NK-92 treated with Interleukin-12 subunit alpha and Interleukin-12 subunit beta, amount 100 ng/mL, for 24 hours (cell line): Measurements from ENCODE around the gene TMEM59.
A peak's percentile ranks its signal among the peaks of the same experiment; 100 is the strongest.
"Not testable (repeated sequence)": the region's sequence is repeated elsewhere in the genome, so short reads cannot be mapped to it uniquely, and the experiment has no call there.

Experiments
- DNase-seq: peaks from one replicate; lab custom pipeline; 2025; lab: John Stamatoyannopoulos, UW

TMEM59 gene

GRCh38 chr1:54052934-54053744 lies at the start of gene TMEM59, which contains the start of gene TCEANC2:
Gene TMEM59, minus strand, starts transcription at chr1:54053204. Its CDS starts 16 bp downstream, at chr1:54053188.
Gene TCEANC2, plus strand, starts transcription at chr1:54053608. Its CDS starts 815 bp downstream, at chr1:54054423.
- DNase-seq = peak; percentile 97

GRCh38 chr1:54100500-54100899 lies 47.5 kb upstream of the TMEM59 start:
- DNase-seq = no peak

- DNase-seq = no peak
Measured at GRCh38 chr1:54099061-54099610, 46.1 kb upstream of the TMEM59 start.

GRCh38 chr1:54096877-54097240 lies 43.9 kb upstream of the TMEM59 start:
- no peak for DNase-seq

- DNase-seq = no peak
Measured at GRCh38 chr1:54096227-54096876, 43.3 kb upstream of the TMEM59 start.

GRCh38 chr1:54095546-54096226 lies 42.7 kb upstream of the TMEM59 start:
- no peak for DNase-seq

DNA sequence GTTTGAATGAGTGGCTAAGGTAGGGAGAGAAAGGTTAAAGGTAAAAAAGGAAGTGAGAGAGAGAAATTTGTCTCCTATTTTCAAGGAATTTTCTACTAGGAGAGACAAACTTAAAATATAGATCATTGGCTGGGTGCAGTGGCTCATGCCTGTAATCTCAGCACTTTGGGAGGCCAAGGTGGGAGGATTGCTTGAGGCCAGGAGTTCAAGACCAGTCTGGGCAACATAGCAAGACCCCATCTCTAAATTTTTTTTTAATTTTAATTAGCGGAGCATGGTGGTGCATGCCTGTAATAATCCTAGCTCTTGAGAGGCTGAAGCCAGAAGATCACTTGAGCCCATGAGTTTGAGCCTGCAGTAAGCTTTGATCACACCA lies 41.7 kb upstream of the TMEM59 start:
- DNase-seq = not testable (repeated sequence)

- no peak for DNase-seq
Measured at GRCh38 chr1:54094001-54094729, 41.2 kb upstream of the TMEM59 start.

DNA sequence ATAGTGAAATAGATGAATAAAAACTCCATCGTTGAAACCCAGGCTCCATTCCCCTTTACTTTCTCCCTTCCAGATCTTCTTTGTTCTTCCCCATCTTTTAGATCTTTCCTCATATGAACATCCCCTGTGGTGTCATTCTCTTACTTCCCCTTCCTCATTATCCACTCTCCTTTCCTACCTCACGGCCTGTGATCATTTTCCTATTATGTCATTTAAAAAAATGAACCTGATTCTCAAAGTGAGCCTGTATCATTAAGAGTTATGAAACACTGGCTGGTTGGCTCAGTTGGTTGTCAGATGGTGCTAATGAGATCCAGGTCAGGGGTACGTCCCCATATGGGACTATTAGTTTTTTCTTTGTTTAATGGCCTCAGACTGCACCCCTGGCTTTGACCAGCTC lies 38.7 kb upstream of the TMEM59 start:
- no peak for DNase-seq

- no peak for DNase-seq
Measured at GRCh38 chr1:54088385-54088784, 35.4 kb upstream of the TMEM59 start.

GRCh38 chr1:54086754-54087153 lies 33.8 kb upstream of the TMEM59 start:
- no peak for DNase-seq

- DNase-seq = no peak
Measured at GRCh38 chr1:54084794-54085193, 31.8 kb upstream of the TMEM59 start.

DNA sequence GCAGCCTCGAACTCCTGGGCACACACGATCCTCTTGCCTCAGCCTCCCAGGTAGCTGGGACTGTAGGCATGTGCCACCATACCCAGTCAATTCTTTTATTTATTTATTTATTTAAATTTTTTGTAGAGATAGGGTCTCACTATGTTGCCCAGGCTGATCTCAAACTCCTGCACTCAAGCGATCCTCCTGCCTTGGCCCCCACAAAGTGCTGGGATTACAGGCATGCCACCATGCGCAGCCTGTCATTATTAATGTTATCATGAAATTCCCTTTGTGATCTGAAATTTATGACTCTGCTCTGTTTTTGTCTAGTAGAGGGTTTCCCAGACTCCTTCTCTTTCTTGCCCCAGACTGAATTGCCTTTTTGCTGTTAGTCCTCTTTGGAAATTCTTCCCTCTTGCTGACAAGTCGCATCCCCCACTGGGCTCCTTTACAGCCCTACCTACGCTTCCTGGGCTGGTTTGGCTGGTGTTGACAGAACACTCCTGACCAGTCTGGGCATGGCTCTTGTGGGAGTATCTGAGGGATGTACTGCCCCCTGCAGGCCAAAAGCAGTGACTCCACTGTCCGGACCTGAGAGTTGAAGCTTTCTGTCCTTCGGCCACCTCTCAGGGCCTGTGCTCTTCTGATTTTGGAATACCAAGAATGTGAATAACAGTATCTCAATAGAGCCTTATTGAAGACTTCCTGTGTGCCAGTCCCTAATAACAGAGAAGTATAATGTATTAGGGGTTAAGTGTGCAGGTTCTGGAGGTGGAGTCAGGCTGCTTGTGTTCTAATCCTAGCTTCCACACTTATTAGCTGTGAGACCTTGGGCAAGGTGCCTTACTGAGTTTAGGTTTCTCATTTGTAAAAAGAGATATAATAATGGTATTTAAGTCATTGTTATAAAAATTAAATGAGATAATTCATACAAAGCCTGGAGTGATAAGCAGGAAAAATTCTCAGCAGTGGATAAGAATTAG lies 28.6 kb upstream of the TMEM59 start:
- DNase-seq = peak; percentile 17

DNA sequence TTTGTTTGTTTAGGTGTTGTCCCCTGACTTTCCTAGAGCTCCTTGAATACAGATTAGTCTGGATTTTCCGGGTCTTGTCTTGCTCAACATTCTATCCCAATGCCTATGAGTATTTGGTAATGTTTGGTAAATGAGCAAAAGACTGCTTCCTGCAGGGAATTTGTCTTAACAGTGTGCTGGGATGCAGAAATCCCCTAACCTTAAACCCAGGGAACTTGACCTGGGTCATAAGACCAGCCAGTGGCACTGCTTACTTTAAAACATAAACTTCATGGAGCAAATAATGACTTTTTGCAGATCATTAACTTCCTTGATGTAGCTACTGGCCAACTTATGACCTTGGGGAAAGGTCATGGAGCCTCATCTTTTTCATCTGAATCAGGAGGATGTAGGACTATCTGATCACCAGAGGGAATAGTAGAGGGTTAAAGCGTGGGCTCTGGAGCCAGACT lies 27.6 kb upstream of the TMEM59 start:
- DNase-seq = no peak

GRCh38 chr1:54077359-54077758 lies 24.4 kb upstream of the TMEM59 start:
- no peak for DNase-seq

- DNase-seq = no peak
Measured at GRCh38 chr1:54070171-54070837, 17.3 kb upstream of the TMEM59 start.

DNA sequence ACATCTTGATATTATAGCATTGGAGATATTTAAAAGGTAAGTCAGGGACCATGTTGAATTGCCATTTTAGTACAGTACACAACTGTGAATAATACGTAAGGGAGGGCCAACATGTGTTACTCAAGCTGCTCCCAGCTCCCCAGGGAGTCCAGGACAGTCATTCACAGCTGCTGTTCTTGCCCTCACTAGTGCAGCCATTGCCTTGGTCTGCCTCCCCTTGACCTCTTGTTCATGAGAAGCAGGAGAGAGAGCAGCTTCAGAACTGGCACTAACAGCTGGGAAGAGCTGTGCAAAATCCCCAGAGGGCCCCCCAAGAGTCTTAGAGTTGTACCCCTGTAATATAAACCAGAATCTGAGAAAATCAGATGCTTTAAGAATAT lies 16.8 kb upstream of the TMEM59 start:
- DNase-seq = no peak

- no peak for DNase-seq
Measured at GRCh38 chr1:54064299-54064698, 11.3 kb upstream of the TMEM59 start.

GRCh38 chr1:54054438-54054749 lies 1.4 kb upstream of the TMEM59 start:
- DNase-seq = no peak

DNA sequence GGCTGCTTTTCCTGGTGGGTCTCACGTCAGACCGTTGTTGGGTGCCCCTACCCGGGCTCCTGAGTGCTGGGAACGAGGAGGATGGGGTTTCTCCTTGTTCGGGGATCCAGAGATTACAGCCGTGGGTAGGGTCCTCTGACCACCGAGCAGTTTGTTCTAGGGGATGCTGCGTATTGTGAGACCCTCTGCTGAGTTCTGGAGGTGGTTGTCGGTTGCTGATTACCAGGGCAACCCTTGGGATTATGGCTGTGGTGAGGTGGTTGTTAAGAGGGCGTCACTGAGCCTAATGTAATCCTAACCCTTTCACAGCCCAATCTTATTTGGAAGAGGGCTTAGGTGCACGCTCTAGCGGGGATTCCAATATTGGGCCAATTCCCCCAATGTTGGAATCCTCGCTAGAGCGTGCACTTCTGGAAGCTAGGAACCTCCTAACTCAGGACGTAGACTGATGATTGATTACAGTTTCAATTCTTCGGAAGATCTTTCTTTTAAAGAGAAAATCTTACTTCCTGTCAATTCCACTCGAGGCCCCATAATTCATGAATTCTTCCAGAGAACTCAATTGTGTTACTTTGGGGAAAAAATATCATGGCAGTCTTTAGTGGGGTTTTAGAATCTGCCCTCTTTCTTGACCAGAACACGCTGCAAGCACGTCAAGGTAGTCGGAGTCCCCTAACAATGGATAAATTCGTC lies 887 bp upstream of the TMEM59 start:
- DNase-seq = no peak
